Activated naive CD4-positive, alpha-beta T cell treated with anti-CD3 and anti-CD28 coated beads, Interleukin-2, amount 10 ng/mL, durations not matched to agents 7 days and 5 days (primary cell): ENCODE measurements around the gene RAB39A.

ENCODE experiments used
- CTCF ChIA-PET: fragments of 350-600 bp; sonication (Branson Sonifier 250); formaldehyde crosslinking; loops from one replicate; lab custom pipeline; 2021; ENCODE audit warnings: antibody characterized with exemption; lab: Charles Lee
- DNase-seq: peaks from one replicate; pipeline ENCODE4 v3.0.0-alpha.2; 2020
- H3K27ac Mint-ChIP-seq: one replicate; pipeline ENCODE4 v1.8.0; 2021; ENCODE audit warnings: mild to moderate bottlenecking, moderate library complexity, mixed read lengths
- H3K27me3 Mint-ChIP-seq: one replicate; pipeline ENCODE4 v1.8.0; 2021; ENCODE audit warnings: mild to moderate bottlenecking, mixed read lengths
- H3K36me3 Mint-ChIP-seq: one replicate; pipeline ENCODE4 v1.8.0; 2021; ENCODE audit warnings: mixed read lengths
- H3K4me1 Mint-ChIP-seq: one replicate; pipeline ENCODE4 v1.8.0; 2021; ENCODE audit warnings: mixed read lengths
- H3K4me3 Mint-ChIP-seq: one replicate; pipeline ENCODE4 v1.8.0; 2021; ENCODE audit warnings: mild to moderate bottlenecking, moderate library complexity, mixed read lengths
- H3K9me3 Mint-ChIP-seq: one replicate; pipeline ENCODE4 v1.8.0; 2021; ENCODE audit warnings: mixed read lengths

RAB39A gene

DNA sequence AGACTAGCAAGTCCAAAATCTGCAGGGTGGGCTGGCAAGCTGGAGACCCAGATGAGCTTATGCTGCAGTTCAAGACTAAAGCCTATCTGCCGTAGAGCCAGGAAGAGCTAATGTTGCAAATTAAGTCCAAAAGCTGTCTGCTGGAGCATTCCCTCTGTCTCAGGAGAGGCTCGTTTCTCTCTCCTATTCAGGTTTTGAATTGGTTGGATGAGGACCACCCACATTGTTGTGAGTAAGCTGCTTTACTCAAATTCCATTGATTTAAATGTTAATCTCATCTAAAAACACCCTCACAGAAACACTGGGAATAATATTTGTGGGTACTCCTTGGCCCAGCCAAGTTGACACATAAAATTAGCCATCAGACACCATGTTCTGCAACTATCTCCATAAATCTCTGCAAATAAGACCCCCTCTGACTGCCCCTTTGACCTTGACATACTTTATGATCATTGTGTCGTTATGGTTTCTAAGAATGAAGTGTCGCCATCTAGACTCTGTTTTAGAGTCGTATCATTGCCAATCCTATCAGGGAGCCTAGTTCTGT lies 63.7 kb downstream of the RAB39A start:
- Mint-ChIP-seq H3K4me1 (no peaks in the 10 kb centered on the region), H3K4me3 (no peak overlapping the region), H3K27me3 (peaks cover 14% of the 10 kb centered on the region), H3K36me3 (no peaks in the 10 kb centered on the region), H3K27ac (no peak overlapping the region), H3K9me3 (no peaks in the 10 kb centered on the region)
- no peak for DNase-seq
- CTCF ChIA-PET = no interaction called here

DNA sequence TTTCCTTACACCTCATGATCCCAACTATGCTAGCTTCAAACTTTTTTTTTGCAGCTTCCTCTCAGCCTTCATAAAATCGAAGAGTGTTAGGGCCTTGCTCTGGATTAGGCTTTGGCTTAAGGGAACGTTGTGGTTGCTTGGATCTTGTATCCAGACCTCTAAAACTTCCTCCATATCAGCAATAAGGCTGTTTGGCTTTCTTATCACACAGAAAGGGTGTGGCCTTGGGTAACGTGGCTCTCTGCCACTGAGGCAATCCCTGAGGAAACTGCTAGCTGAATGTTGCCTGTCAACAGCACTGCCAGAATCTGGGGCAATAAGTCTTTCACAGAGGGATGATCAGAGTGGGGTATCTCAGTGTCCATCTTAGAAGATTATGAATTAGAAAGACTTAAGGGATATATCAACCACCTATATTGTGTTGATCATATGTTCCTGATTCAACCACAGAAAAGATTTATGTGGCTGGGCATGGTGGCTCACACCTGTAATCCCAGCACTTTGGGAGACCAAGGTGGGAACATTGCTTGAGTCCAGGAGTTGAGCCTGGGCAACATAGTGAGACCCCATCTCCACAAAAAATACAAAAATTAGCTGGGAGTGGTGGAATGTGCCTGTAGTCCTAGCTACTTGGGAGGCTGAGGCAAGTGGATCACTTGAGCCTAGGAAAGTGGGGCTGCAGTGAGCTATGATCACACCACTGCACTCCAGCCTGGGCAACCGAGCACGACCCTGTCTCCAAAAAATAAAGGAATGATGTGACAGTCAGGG lies 67.9 kb downstream of the RAB39A start:
- H3K36me3 Mint-ChIP-seq = no peaks in the 10 kb centered on the region
- no peak for DNase-seq
- CTCF ChIA-PET = interaction anchor here (1.2 kb wide), 1 partner anchor 13 kb away, joined by 3 read pairs; the partner anchor contains the start of gene CUL5
- no peak overlapping the region for H3K27ac Mint-ChIP-seq
- H3K27me3 Mint-ChIP-seq = peaks cover 21% of the 10 kb centered on the region
- H3K4me3 Mint-ChIP-seq = no peak overlapping the region
- no peaks in the 10 kb centered on the region for H3K4me1 Mint-ChIP-seq
- H3K9me3 Mint-ChIP-seq = no peaks in the 10 kb centered on the region

DNA sequence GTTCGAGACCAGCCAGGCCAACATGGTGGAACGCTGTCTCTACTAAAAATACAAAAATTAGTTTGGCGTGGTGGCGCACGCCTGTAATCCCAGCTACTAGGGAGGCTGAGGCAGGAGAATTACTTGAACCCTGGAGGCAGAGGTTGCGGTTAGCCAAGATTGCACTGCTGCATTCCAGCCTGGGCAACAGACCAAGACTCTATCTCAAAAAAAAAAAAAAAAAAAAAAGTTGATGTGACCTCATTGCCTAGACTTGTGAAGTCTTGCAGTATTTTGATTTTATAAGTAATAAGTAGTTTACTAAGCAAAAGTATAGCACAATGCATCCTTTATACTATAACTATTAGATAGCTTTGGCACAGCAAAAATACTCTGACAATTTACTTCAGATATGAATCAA lies 70.5 kb downstream of the RAB39A start:
- Mint-ChIP-seq H3K27ac (no peak overlapping the region), H3K36me3 (no peaks in the 10 kb centered on the region), H3K4me3 (no peak overlapping the region), H3K27me3 (peaks cover 28% of the 10 kb centered on the region), H3K9me3 (no peaks in the 10 kb centered on the region), H3K4me1 (no peaks in the 10 kb centered on the region)
- no peak for DNase-seq
- CTCF ChIA-PET = interaction anchor here (0.9 kb wide), 1 partner anchor 13 kb away, joined by 3 read pairs; no protein-coding TSS in a partner anchor

DNA sequence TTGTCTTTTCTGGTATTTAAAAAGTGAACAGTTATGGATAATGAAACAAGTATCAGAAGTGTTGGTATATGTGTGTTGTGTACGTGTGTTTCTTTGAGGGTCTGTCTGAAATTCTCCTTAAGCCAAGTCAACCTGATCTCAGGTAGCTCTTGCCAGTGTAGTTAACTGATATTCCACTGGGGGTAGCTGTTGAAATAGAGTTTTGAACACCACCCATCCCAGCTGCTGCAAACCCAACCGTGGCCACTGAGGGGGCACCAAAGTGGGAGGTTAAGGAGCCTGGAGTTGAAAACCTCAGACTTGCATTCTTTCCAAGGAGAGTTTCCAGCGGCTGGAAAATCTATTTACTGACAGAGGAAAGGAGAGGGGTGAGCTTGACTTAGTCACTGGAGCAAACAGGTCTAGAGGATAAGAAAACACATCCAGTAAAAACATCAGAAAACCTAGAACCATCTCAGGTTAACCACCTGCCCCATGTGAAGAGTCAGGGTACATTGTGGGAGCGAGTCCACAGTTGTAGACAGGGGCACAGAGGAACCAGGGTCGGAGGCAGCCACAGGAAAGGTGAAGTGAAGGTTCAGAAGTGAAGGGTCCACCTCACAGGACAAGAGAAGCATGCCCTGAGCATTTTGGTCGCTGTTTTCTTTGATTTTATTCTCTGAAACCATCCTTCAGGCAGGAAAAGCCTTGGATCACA lies 71.7 kb downstream of the RAB39A start:
- H3K27me3 Mint-ChIP-seq = peaks cover 24% of the 10 kb centered on the region
- H3K27ac Mint-ChIP-seq = no peak overlapping the region
- H3K4me1 Mint-ChIP-seq = no peaks in the 10 kb centered on the region
- no peaks in the 10 kb centered on the region for H3K36me3 Mint-ChIP-seq
- no peaks in the 10 kb centered on the region for H3K9me3 Mint-ChIP-seq
- CTCF ChIA-PET = interaction anchor here (0.6 to 1.1 kb wide), 3 partner anchors 9 to 141 kb away, joined by 3 to 4 read pairs (median 4); no protein-coding TSS in a partner anchor
- peak; percentile 54 for DNase-seq
- H3K4me3 Mint-ChIP-seq = no peak overlapping the region

DNA sequence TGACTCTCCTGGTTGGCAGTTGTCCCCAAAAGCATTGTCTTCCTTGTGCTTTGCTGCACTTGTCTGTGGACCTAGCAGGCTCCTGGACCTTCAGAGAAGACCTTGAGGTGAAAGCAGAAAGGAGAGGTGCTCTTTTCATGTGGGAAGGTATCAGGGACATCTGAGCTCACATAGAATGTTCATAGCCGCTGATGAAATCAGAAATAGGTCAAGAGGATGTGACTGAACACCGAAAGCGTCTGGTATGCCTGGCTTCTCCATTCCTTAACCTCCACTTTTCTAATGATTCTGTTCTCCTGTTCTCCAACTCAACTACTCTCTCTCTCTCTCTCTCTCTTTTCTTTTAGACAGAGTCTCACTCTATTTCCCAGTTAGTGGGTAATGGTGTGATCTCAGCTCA lies 74.2 kb downstream of the RAB39A start:
- H3K36me3 Mint-ChIP-seq = no peaks in the 10 kb centered on the region
- no peaks in the 10 kb centered on the region for H3K9me3 Mint-ChIP-seq
- H3K27me3 Mint-ChIP-seq = peaks cover 12% of the 10 kb centered on the region
- no peak overlapping the region for H3K4me3 Mint-ChIP-seq
- CTCF ChIA-PET = interaction anchor here (0.6 to 0.8 kb wide), 2 partner anchors 653 to 1849 kb away, joined by 3 read pairs; no protein-coding TSS in a partner anchor
- H3K27ac Mint-ChIP-seq = no peak overlapping the region
- no peak for DNase-seq
- no peaks in the 10 kb centered on the region for H3K4me1 Mint-ChIP-seq

DNA sequence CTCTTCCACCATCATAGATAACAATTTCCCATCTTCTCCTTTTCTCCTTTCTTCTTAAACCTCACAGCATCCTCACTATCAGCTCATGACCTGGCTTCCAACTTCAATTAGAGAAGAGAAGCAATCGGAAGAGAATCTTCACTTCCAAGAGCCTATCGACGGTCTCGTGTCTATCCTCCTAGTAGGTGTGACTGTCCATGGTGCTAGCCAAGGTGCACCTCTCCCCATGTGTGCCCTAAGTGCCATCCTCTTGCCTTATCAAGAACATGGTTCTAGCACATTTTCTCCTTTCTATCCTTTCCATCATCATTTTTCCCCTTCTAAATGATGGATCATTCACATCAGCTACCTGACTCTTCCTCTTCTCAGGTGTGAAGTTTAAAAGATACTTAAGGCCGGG lies 75.4 kb downstream of the RAB39A start:
- DNase-seq = no peak
- Mint-ChIP-seq H3K9me3 (no peaks in the 10 kb centered on the region), H3K4me3 (no peak overlapping the region), H3K27ac (no peak overlapping the region), H3K27me3 (peaks cover 12% of the 10 kb centered on the region), H3K36me3 (no peaks in the 10 kb centered on the region), H3K4me1 (peaks cover 3% of the 10 kb centered on the region)
- CTCF ChIA-PET = interaction anchor here (0.6 kb wide), 1 partner anchor 68 kb away, joined by 3 read pairs; no protein-coding TSS in a partner anchor

DNA sequence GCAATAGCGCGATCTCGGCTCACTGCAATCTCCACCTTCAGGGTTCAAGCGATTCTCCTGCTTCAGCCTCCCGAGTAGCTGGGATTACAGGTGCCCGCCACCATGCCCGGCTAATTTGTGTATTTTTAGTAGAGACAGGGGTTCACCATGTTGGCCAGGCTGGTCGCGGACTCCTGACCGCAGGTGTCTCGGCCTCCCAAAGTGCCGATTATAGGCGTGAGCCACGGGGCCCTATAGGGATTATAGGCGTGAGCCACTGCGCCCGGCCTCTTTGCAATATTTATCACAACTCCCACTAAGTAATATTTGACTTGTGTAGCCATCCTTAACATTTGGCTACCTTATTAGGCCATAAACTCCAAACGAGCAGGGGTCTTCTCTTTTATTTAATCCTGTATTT lies 79.6 kb downstream of the RAB39A start:
- Mint-ChIP-seq H3K9me3 (no peaks in the 10 kb centered on the region), H3K27me3 (no peaks in the 10 kb centered on the region), H3K36me3 (peaks cover 8% of the 10 kb centered on the region), H3K4me3 (no peak overlapping the region), H3K4me1 (peaks cover 18% of the 10 kb centered on the region), H3K27ac (no peak overlapping the region)
- DNase-seq = no peak
- CTCF ChIA-PET = interaction anchor here (0.6 to 1.6 kb wide), 4 partner anchors 10 to 646 kb away, joined by 3 to 8 read pairs (median 3); no protein-coding TSS in a partner anchor

DNA sequence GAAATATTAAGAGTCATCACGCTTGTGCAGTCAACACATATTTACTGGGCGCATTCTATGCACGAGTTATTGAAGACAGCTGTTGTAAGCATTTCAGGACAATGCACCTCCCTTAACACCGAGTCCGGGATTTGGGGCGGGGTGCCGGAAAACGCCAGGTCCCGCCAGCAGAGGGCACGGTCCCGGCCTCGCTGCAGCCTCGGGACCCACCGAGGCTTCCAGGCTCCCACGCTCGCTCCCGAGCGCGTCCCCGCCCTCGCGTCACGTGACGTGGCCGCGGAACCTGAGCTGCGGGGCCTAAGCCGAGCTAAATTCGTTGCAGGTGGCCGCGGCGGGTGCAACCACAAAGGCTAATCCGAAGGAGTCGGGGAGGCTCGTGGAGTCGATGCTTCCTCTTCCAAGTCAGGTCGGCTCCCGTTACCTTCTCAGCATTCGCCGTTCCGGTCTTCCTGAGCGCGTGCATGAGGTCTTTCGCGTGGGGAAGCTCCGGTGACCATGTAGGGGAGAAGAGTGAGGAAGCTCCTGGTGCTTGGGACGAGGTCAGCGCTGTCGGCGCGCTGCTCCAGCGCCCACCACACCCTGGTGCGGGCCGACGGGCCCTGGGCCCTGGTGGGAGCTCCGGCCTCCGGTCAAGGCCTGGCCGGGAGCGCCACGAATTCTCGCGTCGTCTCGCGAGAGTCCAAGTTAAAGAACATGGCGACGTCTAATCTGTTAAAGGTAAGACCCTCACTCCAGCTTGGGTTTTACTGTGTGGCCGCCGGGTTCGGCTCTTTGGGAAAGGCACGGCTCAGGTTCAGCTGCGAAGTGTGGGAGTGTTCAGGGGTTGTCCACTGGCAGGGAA lies 80.6 kb downstream of the RAB39A start, which contains the start of gene CUL5:
TSS of gene CUL5 (plus strand) at position 243 of the 841 bp plus-strand sequence. CDS start at position 694, 451 bp downstream.
- no peaks in the 10 kb centered on the region for H3K9me3 Mint-ChIP-seq
- H3K27me3 Mint-ChIP-seq = no peaks in the 10 kb centered on the region
- H3K27ac Mint-ChIP-seq = peak within 1 kb of the TSS; percentile 95
- CTCF ChIA-PET = interaction anchor here (0.6 to 2.0 kb wide), 11 partner anchors 9 to 645 kb away, joined by 3 to 8 read pairs (median 4); partner anchors contain the start of gene ACAT1
- peaks cover 18% of the 10 kb centered on the region for H3K4me1 Mint-ChIP-seq
- H3K36me3 Mint-ChIP-seq = peaks cover 8% of the 10 kb centered on the region
- H3K4me3 Mint-ChIP-seq = peak within 1 kb of the TSS; percentile 95
- peak; percentile 91 for DNase-seq

DNA sequence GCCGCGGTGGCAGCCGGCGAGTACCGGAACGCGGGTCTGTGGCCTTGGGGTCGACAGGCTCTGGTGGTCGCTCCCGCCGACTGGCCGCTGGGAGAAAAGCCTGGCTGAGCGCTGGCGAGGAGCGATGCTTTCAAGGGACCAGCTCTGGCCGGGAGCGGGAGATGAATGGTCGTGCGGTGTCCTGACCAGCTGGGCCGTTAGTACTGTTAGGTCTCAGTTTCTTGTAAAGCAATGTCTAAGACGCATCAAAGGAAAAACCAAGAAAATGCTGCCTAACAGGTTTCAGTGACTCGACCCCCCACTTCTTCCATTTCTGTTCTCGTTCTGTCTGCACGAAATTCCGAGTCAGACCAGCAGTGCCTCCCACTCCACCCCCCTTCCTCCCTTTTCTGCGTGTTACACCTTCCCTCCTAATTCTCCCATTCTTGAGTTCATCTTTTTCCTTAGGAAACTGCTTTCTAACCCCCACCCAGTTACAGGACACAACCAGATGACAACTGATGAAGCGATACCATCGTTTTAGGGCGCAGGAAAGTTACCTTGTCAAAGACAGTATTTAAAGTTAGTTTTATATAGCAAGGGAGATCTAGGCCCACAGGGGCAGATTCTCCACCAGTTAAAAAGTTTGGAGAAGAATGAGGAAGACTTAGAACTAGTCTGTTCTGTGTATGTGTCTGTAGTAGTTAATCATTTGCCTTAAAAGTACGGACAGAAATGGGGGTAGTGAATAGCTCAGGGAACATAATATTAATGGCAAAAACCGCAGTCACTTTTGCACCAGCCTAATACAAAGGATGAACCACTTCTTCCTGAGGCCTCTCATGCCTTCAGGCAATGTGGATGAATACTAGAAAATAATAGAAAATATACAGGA lies 81.5 kb downstream of the RAB39A start:
- no peaks in the 10 kb centered on the region for H3K9me3 Mint-ChIP-seq
- no peaks in the 10 kb centered on the region for H3K27me3 Mint-ChIP-seq
- H3K27ac Mint-ChIP-seq = peak overlapping the region; percentile 95
- peaks cover 18% of the 10 kb centered on the region for H3K4me1 Mint-ChIP-seq
- H3K4me3 Mint-ChIP-seq = peak overlapping the region; percentile 95
- CTCF ChIA-PET = interaction anchor here (0.6 to 2.0 kb wide), 5 partner anchors 9 to 111 kb away, joined by 3 to 6 read pairs (median 4); partner anchors contain the start of gene ACAT1
- H3K36me3 Mint-ChIP-seq = peaks cover 8% of the 10 kb centered on the region
- no peak for DNase-seq

DNA sequence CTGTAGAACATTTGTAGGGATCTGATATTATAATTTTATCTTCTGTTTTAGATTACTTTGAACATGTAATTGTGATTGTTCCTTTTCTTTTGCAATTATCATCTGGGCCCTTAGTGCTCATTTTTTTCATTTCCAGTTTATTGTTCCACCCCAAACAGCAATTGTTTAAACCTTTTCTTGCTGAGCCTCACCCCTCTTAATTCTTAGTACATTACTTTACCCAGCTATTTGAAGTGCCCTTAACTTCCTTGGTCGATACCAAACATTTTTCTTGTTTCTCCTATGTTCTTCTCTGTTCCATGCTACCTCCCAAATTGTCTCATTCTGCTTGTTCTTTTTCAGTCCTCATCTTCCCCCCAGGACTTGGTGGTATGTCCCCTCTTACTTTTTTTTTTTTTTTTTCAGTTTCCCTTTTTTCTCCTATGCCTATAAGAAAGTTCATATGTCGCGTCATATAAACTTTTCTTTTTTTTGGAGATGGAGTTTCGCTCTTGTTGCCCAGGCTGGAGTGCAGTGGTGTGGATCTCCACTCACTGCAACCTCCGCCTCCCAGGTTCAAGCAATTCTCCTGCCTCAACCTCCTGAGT lies 84.0 kb downstream of the RAB39A start:
- no peak overlapping the region for H3K4me3 Mint-ChIP-seq
- no peak for DNase-seq
- no peak overlapping the region for H3K27ac Mint-ChIP-seq
- H3K27me3 Mint-ChIP-seq = no peaks in the 10 kb centered on the region
- H3K36me3 Mint-ChIP-seq = peaks cover 15% of the 10 kb centered on the region
- H3K4me1 Mint-ChIP-seq = peaks cover 21% of the 10 kb centered on the region
- H3K9me3 Mint-ChIP-seq = no peaks in the 10 kb centered on the region
- CTCF ChIA-PET = interaction anchor here (1.0 to 1.4 kb wide), 2 partner anchors 12 to 14 kb away, joined by 3 to 4 read pairs; no protein-coding TSS in a partner anchor
